T-helper 17 cell (primary cell): ENCODE measurements around the gene NRXN2. TPM values are rescaled to one million over a fixed set of nuclear protein-coding genes. Genes with fewer than 3 reads are reported as not detected.

Source experiments
- ATAC-seq: fragments of 150-1000 bp; cut with Tn5 transposase; 2 replicates; pipeline ENCODE4 v1.10.0; 2021; ENCODE audit warnings: mild to moderate bottlenecking, moderate library complexity
- DNase-seq, 3 donors: peaks; one replicate each; pipeline versions ENCODE4 v3.0.0 to v3.0.0-alpha.2; 2020 to 2021
- H3K9me3 ChIP-seq: one replicate; pipeline ENCODE4 v1.7.0; 2013; ENCODE audit warnings: low read length, mild to moderate bottlenecking; ENCODE audit not compliant: control insufficient read depth, poor library complexity, severe bottlenecking
- H3K27ac Mint-ChIP-seq: one replicate; pipeline ENCODE4 v1.8.0; 2022; ENCODE audit warnings: mild to moderate bottlenecking, moderate library complexity, mixed read lengths
- H3K27me3 Mint-ChIP-seq: one replicate; pipeline ENCODE4 v1.8.0; 2022; ENCODE audit warnings: mixed read lengths
- H3K36me3 Mint-ChIP-seq: one replicate; pipeline ENCODE4 v1.8.0; 2022; ENCODE audit warnings: low read depth, mixed read lengths
- H3K4me1 Mint-ChIP-seq: one replicate; pipeline ENCODE4 v1.8.0; 2022; ENCODE audit warnings: mild to moderate bottlenecking, mixed read lengths
- H3K4me3 Mint-ChIP-seq: one replicate; pipeline ENCODE4 v1.8.0; 2022; ENCODE audit warnings: mild to moderate bottlenecking, moderate library complexity, mixed read lengths
- total RNA-seq, 4 donors: library from RNA in 2 of 4; stranded (reverse) in 2 of 4; gene quantifications; one replicate each; pipeline ENCODE4 v1.2.3 and lab custom pipeline; 2022 to 2026

Gene NRXN2
- total RNA-seq, 2 donors from 2014 or later = 0.21 to 0.32 TPM

DNA sequence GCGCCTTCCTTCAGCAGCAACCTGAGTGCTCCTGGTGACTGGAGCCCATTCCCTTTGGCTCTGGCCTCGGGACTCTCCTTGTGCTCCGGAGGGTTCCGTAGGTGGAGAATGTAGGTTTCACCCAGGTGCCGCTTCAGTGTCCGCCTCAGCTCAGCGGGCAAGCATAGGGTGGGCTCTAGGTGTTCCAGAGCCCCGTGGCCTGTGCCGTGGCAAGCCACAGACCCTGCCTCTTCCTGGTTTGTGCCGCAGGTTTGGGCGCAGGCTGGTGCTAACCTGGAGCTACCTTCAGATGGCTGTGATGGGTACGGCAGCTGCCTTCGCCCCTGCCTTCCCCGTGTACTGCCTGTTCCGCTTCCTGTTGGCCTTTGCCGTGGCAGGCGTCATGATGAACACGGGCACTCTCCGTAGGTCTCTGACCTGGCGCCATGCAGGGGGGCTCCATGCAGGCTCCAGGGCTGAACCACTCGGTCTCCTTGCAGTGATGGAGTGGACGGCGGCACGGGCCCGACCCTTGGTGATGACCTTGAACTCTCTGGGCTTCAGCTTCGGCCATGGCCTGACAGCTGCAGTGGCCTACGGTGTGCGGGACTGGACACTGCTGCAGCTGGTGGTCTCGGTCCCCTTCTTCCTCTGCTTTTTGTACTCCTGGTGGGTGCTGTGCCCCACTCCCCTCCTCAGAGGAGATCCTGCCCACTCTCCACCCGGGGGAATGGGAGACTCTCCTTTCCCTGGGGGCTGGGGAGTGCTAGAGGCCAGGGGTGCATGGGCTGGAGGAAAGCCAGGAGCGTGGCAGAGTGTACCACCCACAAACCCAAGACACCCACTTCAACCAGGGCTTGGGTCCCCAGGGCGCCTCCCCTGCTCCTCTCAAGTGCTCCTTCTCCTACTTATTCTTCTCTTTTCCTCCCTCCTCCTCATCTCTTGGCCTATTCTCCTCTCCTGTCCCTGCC is 129.6 kb downstream of the NRXN2 start:
- Mint-ChIP-seq H3K27ac (no peak overlapping the region), H3K4me1 (no peaks in the 10 kb centered on the region), H3K27me3 (no peaks in the 10 kb centered on the region), H3K4me3 (no peak overlapping the region), H3K36me3 (no peaks in the 10 kb centered on the region)
- no peak for DNase-seq
- no peak for ATAC-seq
- no peaks in the 10 kb centered on the region for H3K9me3 ChIP-seq

DNA sequence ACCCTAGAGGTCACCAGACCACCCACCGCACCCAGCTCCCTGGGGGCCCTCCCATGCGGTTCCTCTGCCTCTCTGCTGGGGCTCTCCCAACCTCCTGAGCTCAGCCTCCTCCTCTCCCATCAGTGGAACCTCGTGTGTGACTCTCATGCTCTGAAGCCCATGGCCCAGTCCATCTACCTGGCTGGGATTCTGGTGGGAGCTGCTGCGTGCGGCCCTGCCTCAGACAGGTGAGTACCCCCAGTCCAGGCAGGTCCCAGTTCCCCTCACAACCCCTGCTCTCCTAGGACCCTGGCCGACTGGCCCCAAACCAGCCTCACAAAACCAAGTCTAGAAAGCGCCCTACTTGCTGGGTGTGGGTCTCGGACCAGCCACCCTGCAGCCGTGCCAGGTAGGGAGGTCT is 130.3 kb downstream of the NRXN2 start:
- DNase-seq (no peak), ATAC-seq (no peak)
- no peaks in the 10 kb centered on the region for H3K27me3 Mint-ChIP-seq
- no peak overlapping the region for H3K4me3 Mint-ChIP-seq
- H3K27ac Mint-ChIP-seq = no peak overlapping the region
- no peaks in the 10 kb centered on the region for H3K9me3 ChIP-seq
- H3K36me3 Mint-ChIP-seq = no peaks in the 10 kb centered on the region
- no peaks in the 10 kb centered on the region for H3K4me1 Mint-ChIP-seq

DNA sequence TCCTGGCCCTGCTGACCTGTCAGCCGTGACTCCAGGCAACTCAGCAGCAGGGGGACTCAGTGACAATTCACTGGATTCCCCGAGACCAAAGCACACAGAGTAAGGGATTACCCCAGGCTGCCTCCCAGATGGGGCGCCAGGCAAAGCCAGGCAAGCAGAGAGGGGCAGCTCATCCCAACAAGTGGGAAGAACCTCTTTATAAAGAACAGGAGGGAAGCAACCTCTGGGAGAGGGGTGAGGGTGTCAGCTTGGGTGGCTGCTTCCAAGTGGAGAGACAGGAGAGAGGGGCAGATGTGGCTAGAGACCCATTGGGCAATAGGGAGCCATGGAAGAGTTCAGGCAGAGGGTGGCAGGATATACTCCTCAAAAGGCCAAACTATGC is 130.8 kb downstream of the NRXN2 start:
- Mint-ChIP-seq H3K27ac (no peak overlapping the region), H3K4me1 (no peaks in the 10 kb centered on the region), H3K27me3 (no peaks in the 10 kb centered on the region), H3K36me3 (peaks cover under 1% of the 10 kb centered on the region), H3K4me3 (no peak overlapping the region)
- no peaks in the 10 kb centered on the region for H3K9me3 ChIP-seq
- ATAC-seq (no peak), DNase-seq (no peak)

DNA sequence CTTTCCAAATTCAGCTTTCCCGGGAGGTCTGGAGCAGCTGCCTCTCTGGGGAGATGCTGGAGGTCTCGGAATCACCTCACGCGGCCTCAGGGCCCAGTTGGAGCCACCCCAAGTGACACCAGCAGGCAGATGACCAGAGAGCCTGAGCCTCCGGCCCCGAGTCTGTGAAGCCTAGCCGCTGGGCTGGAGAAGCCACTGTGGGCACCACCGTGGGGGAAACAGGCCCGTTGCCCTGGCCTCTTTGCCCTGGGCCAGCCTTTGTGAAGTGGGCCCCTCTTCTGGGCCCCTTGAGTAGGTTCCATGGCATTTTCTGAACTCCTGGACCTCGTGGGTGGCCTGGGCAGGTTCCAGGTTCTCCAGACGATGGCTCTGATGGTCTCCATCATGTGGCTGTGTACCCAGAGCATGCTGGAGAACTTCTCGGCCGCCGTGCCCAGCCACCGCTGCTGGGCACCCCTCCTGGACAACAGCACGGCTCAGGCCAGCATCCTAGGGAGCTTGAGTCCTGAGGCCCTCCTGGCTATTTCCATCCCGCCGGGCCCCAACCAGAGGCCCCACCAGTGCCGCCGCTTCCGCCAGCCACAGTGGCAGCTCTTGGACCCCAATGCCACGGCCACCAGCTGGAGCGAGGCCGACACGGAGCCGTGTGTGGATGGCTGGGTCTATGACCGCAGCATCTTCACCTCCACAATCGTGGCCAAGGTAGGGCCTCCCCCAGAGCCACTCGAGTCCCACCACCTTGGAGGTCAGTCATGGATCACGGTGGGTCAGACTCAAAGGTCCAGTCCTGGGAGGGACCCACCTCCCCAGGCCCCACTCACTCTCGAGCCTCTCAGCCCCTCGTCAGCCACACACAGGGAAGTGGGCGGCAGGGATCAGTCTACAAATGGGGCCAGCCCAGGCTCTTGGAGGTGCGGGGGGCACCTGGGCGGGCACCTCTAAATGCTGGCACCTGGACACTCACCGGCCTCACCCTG is 131.5 kb downstream of the NRXN2 start:
- Mint-ChIP-seq H3K36me3 (peaks cover 2% of the 10 kb centered on the region), H3K4me1 (no peaks in the 10 kb centered on the region)
- DNase-seq = no peak

DNA sequence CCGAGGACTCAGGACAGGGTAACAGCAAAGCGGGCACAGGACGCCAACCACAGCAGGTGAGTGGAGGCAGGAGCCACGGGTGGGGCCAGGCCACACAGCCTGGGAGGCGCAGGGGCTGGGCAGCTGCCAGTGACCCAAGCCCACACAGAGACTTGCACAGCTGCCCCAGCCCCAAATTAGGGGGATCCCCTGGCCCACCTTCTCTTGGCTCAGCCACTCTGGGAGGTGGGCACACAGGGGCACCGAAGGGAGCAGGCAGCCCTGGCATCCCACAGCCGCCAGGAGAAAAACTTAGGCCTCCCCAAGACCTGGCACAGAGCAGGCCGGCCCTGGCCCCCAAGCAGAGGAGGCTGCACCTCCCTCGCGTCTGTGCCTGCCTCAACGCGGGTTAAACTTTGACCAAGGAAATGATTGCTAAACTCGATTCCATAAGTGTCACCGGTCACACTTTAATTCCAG is 132.2 kb downstream of the NRXN2 start, which contains the start of gene SLC22A12:
TSS of gene SLC22A12 (plus strand) at position 458 of the 459 bp plus-strand sequence. CDS start 337 bp downstream, outside the sequence.
- peaks cover 2% of the 10 kb centered on the region for H3K36me3 Mint-ChIP-seq
- no peak within 1 kb of the TSS for H3K4me3 Mint-ChIP-seq
- H3K9me3 ChIP-seq = no peaks in the 10 kb centered on the region
- DNase-seq (no peak), ATAC-seq (no peak)
- no peak within 1 kb of the TSS for H3K27ac Mint-ChIP-seq
- peaks cover 7% of the 10 kb centered on the region for H3K27me3 Mint-ChIP-seq
- no peaks in the 10 kb centered on the region for H3K4me1 Mint-ChIP-seq

More for the DNA sequence above, 131.5 kb downstream of the NRXN2 start:
- no peak for ATAC-seq
- no peaks in the 10 kb centered on the region for H3K27me3 Mint-ChIP-seq
- no peak overlapping the region for H3K4me3 Mint-ChIP-seq
- no peaks in the 10 kb centered on the region for H3K9me3 ChIP-seq
- H3K27ac Mint-ChIP-seq = no peak overlapping the region

DNA sequence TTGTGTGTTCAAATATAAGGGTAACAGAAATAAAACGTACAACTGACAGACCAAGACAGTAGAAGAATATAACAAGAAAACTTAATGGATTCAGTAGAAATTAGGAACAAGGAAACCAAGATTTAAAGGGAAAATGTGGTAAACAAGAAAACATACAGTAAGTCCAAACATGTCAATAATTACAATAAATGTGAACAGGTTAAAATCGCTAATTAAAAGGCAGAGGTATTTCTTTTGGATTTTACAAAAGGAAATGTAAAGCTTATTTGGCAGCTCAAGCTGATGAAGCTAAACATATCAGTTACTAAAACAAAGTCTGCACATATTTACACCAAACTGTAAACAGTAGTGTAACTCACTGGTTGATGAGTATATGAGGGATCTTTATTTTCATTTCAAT is 134.3 kb downstream of the NRXN2 start:
- peaks cover 15% of the 10 kb centered on the region for H3K27me3 Mint-ChIP-seq
- ATAC-seq = no peak

DNA sequence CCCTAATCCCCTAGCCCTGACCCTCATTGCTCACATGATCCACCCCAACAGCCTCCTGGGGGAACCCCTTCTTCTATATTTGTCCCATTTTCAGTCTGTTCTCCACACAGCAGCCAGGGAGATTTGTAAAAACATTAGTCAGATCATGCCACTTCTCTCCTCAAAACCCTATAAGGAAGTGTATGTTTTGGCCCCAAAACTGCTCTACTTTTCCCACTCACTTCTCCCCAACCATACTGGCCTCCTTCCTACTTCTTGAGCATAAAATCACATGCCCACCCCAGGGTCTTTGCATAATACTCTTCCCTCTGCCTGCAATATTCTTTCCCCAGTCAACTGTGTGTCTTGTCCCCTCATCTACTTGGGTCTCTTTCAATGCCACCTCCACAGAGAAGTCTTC is 136.6 kb downstream of the NRXN2 start:
- no peaks in the 10 kb centered on the region for H3K9me3 ChIP-seq
- no peak for DNase-seq
- H3K27ac Mint-ChIP-seq = no peak overlapping the region

More for the DNA sequence above, 134.3 kb downstream of the NRXN2 start:
- Mint-ChIP-seq H3K4me3 (no peak overlapping the region), H3K27ac (no peak overlapping the region), H3K4me1 (no peaks in the 10 kb centered on the region), H3K36me3 (peaks cover 5% of the 10 kb centered on the region)
- no peaks in the 10 kb centered on the region for H3K9me3 ChIP-seq
- no peak for DNase-seq

DNA sequence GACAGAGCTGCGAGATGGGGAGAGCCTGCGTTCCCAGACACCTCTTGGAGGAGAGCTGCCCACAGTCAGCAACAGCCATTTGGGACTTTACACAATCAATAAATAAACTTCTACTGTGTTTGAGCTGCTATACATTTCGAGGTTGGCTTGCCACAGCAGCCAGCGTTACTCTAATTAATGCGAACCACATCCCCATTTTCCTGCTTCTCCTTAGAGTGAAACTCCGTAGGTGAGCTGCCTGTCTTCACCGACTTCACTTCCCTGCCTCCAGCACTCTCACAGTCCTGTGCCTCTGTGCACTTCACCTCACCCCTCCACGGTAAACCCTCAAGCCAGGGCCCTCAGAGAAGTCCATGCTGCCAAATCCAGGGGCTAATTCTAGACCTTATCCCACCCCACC is 137.8 kb downstream of the NRXN2 start:
- no peaks in the 10 kb centered on the region for H3K4me1 Mint-ChIP-seq
- H3K4me3 Mint-ChIP-seq = no peak overlapping the region
- peaks cover 5% of the 10 kb centered on the region for H3K36me3 Mint-ChIP-seq
- ATAC-seq = no peak
- H3K9me3 ChIP-seq = no peaks in the 10 kb centered on the region
- no peak for DNase-seq
- no peak overlapping the region for H3K27ac Mint-ChIP-seq
- H3K27me3 Mint-ChIP-seq = peaks cover 15% of the 10 kb centered on the region

More for the DNA sequence above, 136.6 kb downstream of the NRXN2 start:
- peaks cover 5% of the 10 kb centered on the region for H3K36me3 Mint-ChIP-seq
- H3K27me3 Mint-ChIP-seq = peaks cover 15% of the 10 kb centered on the region
- H3K4me1 Mint-ChIP-seq = no peaks in the 10 kb centered on the region
- ATAC-seq = no peak
- no peak overlapping the region for H3K4me3 Mint-ChIP-seq

DNA sequence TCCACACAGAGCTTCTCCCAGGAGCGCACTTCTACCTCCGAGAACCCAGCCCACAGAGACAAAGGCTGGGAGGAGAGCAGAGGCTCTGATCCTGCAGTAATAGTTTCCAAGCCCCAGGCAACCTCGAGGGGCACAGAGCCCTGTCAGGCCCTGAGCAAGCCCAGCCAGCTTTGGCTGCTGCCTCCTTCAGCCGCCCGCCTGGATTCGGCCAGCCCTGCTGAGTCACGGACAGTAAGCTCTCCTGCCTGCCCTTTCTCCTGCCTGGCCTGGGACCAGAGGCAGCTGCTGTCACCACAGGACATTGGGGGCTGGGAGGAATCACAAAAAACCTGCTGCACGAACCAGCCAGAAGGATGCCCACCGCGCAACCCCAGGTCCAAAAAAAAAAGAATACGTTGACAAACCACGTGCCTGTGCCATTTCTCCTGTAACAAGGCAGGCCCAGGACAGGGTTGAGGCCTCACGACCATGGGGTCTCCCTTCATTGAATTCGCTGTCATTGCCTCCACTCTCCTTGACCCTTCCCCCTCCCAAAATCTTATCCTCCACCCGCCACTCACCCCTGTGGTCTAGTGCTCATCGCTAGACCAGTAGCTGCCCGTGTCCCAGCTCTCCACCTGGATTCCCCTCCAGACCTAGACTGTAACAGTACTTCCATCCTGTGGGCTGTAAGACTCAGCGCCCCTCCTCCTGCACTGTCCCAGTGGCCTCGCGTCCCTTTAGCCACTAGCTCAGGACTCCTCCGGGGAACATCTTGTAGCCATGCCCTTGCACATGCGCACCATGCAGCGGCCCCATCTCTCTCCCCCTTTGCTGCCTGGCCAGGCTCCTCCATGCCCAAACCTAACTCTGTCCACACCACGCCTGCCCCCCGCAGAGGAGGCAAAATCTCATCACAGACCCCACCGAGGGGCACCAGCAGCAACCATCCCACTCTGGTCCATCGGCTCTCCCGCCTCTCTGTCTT is 139.4 kb downstream of the NRXN2 start:
- Mint-ChIP-seq H3K36me3 (peaks cover 5% of the 10 kb centered on the region), H3K4me1 (no peaks in the 10 kb centered on the region), H3K27ac (no peak overlapping the region), H3K27me3 (peaks cover 25% of the 10 kb centered on the region), H3K4me3 (no peak overlapping the region)
- no peaks in the 10 kb centered on the region for H3K9me3 ChIP-seq
- DNase-seq (no peak), ATAC-seq (no peak)

DNA sequence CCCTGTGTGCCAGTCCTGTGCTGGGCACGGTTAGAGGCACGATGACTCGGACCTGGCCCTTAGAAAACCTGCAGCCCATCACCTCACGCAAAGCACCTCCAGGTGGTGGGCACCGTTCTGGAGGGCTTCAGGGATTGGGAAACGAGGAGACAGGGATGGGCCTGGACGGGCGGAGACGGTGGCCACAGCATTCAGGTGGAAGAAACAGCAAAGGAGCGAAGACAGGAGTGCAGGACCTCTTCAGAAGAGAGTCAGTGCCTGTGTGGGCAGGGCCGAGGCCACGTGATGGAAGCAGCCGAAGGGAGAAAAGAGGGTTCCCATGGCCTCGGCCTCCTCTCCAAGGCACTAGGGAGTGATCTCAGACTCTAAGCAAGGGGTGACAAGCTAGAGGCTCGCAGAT is 140.1 kb downstream of the NRXN2 start:
- peaks cover 28% of the 10 kb centered on the region for H3K27me3 Mint-ChIP-seq

DNA sequence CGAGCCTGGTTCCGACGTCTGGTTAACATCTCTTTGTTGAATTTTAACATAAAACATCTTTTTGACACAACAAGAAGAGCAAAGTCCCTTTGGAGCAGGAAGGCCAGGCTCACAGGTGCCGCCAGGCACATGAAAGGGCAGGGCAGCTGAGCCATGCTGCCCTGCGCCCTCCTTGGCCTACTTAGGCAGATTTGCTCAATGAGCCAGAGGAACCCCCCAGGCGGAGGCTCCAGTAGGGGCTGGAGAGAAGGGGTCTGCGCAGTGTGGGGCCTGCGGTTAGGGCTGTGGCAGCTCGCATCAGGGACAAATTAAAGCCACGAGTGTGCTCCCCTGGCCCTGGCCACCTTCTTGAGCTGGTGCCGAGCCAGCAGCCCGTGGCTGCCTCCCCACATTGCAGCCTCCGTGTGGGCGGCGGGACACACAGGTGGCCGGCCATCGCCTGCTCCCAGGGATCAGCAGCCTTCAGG is 141.9 kb downstream of the NRXN2 start:
- ATAC-seq (no peak), DNase-seq (no peak)
- Mint-ChIP-seq H3K27ac (no peak overlapping the region), H3K4me1 (no peaks in the 10 kb centered on the region), H3K4me3 (no peak overlapping the region), H3K36me3 (peaks cover 3% of the 10 kb centered on the region), H3K27me3 (peaks cover 24% of the 10 kb centered on the region)
- H3K9me3 ChIP-seq = no peaks in the 10 kb centered on the region

More for the DNA sequence above, 140.1 kb downstream of the NRXN2 start:
- H3K4me1 Mint-ChIP-seq = no peaks in the 10 kb centered on the region
- peaks cover 5% of the 10 kb centered on the region for H3K36me3 Mint-ChIP-seq
- no peak overlapping the region for H3K4me3 Mint-ChIP-seq
- no peak for ATAC-seq
- H3K27ac Mint-ChIP-seq = no peak overlapping the region
- DNase-seq = no peak
- H3K9me3 ChIP-seq = no peaks in the 10 kb centered on the region

DNA sequence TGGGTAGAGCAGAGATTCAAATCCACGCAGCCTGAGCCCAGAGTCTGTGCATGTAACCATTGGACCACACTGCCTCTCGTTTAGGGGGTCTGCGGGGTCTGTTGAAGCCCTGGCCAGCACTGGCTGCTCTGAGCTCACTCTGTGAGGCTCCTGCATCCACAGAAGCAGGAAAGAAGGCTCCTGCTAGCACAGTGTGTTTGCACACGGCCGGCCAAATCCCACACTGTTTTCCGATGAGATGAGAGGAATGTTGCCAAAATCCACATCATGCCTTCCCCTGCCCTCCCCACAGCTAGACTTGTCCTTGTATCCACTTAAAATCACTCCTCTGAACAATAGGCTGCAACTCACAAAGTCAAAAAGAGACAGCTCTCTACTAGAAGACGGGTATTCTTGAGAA is 142.6 kb downstream of the NRXN2 start:
- Mint-ChIP-seq H3K4me1 (no peaks in the 10 kb centered on the region), H3K27me3 (peaks cover 20% of the 10 kb centered on the region), H3K36me3 (peaks cover 3% of the 10 kb centered on the region), H3K27ac (no peak overlapping the region), H3K4me3 (no peak overlapping the region)
- H3K9me3 ChIP-seq = no peaks in the 10 kb centered on the region
- DNase-seq (no peak), ATAC-seq (no peak)
